HL-60 (cell line): Measurements from ENCODE around the gene TDRD12.

Source experiments
- SPI1 ChIP-seq: IDR thresholded peaks from 2 replicates; pipeline ENCODE4 v1.6.1; 2012; ENCODE audit warnings: low read depth, mild to moderate bottlenecking, borderline replicate concordance
- TF ChIP-seq, protein P1 (sequence below): IDR thresholded peaks from one replicate; pipeline ENCODE4 v1.5.1; 2011; ENCODE audit warnings: low read length, control low read depth, inconsistent platforms; ENCODE audit not compliant: insufficient read depth
- TF ChIP-seq, protein P2 (sequence below): IDR thresholded peaks from 2 replicates; pipeline ENCODE4 v1.6.1; 2012; ENCODE audit warnings: low read depth; ENCODE audit not compliant: insufficient replicate concordance

DNA sequence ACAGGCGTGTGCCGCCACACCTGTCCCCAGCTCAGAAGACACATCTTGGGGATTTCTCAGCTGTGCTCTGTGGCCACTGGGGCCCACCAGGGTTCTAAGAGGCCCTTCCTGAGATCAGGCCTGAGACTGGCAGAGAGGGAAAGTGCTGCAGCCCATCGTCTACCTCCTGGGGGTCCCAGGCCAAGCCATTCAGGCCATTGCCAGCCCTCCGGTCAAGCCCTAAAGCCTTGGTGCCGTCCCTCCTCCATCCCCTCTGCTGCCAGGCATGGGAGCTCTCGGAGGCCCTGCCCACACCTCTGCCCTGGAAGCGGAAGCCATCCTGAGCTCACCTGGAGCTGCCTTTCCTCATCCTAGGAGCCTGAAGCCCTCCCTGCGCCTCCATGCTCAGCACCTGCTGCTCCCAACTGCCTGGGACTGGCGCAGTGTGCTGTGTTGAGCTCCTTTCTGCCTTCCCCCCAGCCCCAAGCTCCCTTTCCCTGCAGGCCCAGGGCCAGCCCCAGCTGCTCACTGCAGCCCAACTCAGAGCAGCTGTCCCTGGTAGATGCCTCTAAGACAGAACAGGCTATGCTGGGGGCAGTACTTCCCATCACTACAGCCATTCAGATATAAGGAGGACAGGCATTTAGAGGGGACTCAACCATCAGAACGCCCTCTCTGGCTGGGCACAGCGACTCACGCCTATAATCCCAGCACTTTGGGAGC, 147.1 kb downstream of the TDRD12 start:
- TF ChIP-seq, protein P1, sequence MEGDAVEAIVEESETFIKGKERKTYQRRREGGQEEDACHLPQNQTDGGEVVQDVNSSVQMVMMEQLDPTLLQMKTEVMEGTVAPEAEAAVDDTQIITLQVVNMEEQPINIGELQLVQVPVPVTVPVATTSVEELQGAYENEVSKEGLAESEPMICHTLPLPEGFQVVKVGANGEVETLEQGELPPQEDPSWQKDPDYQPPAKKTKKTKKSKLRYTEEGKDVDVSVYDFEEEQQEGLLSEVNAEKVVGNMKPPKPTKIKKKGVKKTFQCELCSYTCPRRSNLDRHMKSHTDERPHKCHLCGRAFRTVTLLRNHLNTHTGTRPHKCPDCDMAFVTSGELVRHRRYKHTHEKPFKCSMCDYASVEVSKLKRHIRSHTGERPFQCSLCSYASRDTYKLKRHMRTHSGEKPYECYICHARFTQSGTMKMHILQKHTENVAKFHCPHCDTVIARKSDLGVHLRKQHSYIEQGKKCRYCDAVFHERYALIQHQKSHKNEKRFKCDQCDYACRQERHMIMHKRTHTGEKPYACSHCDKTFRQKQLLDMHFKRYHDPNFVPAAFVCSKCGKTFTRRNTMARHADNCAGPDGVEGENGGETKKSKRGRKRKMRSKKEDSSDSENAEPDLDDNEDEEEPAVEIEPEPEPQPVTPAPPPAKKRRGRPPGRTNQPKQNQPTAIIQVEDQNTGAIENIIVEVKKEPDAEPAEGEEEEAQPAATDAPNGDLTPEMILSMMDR: no peak
- TF ChIP-seq SPI1: no peak
- TF ChIP-seq, protein P2, sequence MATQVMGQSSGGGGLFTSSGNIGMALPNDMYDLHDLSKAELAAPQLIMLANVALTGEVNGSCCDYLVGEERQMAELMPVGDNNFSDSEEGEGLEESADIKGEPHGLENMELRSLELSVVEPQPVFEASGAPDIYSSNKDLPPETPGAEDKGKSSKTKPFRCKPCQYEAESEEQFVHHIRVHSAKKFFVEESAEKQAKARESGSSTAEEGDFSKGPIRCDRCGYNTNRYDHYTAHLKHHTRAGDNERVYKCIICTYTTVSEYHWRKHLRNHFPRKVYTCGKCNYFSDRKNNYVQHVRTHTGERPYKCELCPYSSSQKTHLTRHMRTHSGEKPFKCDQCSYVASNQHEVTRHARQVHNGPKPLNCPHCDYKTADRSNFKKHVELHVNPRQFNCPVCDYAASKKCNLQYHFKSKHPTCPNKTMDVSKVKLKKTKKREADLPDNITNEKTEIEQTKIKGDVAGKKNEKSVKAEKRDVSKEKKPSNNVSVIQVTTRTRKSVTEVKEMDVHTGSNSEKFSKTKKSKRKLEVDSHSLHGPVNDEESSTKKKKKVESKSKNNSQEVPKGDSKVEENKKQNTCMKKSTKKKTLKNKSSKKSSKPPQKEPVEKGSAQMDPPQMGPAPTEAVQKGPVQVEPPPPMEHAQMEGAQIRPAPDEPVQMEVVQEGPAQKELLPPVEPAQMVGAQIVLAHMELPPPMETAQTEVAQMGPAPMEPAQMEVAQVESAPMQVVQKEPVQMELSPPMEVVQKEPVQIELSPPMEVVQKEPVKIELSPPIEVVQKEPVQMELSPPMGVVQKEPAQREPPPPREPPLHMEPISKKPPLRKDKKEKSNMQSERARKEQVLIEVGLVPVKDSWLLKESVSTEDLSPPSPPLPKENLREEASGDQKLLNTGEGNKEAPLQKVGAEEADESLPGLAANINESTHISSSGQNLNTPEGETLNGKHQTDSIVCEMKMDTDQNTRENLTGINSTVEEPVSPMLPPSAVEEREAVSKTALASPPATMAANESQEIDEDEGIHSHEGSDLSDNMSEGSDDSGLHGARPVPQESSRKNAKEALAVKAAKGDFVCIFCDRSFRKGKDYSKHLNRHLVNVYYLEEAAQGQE: no peak
